WTC11 (cell line): Measurements from ENCODE around the gene CTSA.

ENCODE experiments used
- MXD4 ChIP-seq: fragments of 250-450 bp; sonication (Bioruptor Pico); IDR thresholded peaks from 2 replicates; pipeline ENCODE4 v1.8.0; 2021; ENCODE audit warnings: mild to moderate bottlenecking, moderate library complexity, borderline replicate concordance
- TF ChIP-seq, protein P1 (sequence below): fragments of 200-600 bp; IDR thresholded peaks from 2 replicates; pipeline ENCODE4 v1.8.0; 2022; ENCODE audit warnings: antibody characterized with exemption

GRCh38 chr20:45850926-45851325 lies 40.2 kb upstream of the CTSA start:
- no peak for TF ChIP-seq MXD4 (CRISPR knock-in tag)
- TF ChIP-seq, protein P1, sequence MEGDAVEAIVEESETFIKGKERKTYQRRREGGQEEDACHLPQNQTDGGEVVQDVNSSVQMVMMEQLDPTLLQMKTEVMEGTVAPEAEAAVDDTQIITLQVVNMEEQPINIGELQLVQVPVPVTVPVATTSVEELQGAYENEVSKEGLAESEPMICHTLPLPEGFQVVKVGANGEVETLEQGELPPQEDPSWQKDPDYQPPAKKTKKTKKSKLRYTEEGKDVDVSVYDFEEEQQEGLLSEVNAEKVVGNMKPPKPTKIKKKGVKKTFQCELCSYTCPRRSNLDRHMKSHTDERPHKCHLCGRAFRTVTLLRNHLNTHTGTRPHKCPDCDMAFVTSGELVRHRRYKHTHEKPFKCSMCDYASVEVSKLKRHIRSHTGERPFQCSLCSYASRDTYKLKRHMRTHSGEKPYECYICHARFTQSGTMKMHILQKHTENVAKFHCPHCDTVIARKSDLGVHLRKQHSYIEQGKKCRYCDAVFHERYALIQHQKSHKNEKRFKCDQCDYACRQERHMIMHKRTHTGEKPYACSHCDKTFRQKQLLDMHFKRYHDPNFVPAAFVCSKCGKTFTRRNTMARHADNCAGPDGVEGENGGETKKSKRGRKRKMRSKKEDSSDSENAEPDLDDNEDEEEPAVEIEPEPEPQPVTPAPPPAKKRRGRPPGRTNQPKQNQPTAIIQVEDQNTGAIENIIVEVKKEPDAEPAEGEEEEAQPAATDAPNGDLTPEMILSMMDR = no peak
